HCT116 (cell line): ENCODE measurements around the gene CT45A1. TPM values are rescaled to one million over a fixed set of nuclear protein-coding genes. Genes with fewer than 3 reads are reported as not detected.

Experiments used
- ATAC-seq: fragments of 200-7000 bp; cut with Tn5 transposase; 2 replicates; pipeline ENCODE4 v1.9.1; 2020; ENCODE audit warnings: mild to moderate bottlenecking, moderate library complexity
- BruUV-seq: library from RNA; stranded (reverse); fragments of 400-500 nt; replicated peaks from 2 replicates; lab custom pipeline; 2021; lab: Mats Ljungman, UMichigan
- CTCF ChIA-PET: fragments of 300-600 bp; sonication (Branson Sonifier 250); formaldehyde crosslinking; loops from one replicate; lab custom pipeline; 2021; ENCODE audit warnings: antibody characterized with exemption; lab: Charles Lee
- POLR2A ChIA-PET: fragments of 300-600, 350-600 bp; sonication (Branson Sonifier 250); formaldehyde crosslinking; loops from one replicate; lab custom pipeline; 2021; ENCODE audit warnings: antibody characterized with exemption; lab: Charles Lee
- RAD21 ChIA-PET, 2 experiments: fragments of 300-600 bp; sonication (Branson Sonifier 250); formaldehyde crosslinking; loops; one replicate each; lab custom pipeline; 2023; ENCODE audit warnings: low total read pairs in 2 of 2; ENCODE audit not compliant: uncharacterized antibody in 2 of 2, unreplicated experiment in 2 of 2, low non-redundant PET in 1 of 2; lab: Charles Lee
- DNase-seq: peaks from one replicate; pipeline ENCODE4 v3.0.0-alpha.2; 2010; ENCODE audit warnings: low read depth, low spot score
- H2AFZ ChIP-seq: fragments of 200-600 bp; shearing (Covaris generic), sonication (generic); 2 replicates; pipeline ENCODE4 v1.6.1; 2017; ENCODE audit warnings: low read depth, mixed run types, mixed read lengths, antibody characterized with exemption, low read length; ENCODE audit not compliant: poor library complexity, severe bottlenecking
- H3K27ac ChIP-seq: 2 replicates; pipeline ENCODE4 v1.5.1; 2012; ENCODE audit warnings: low read depth, low read length
- H3K27me3 ChIP-seq: fragments of 200-600 bp; sonication (generic); 2 replicates; pipeline ENCODE4 v1.6.1; 2016; ENCODE audit warnings: mixed run types, low read length, mixed read lengths; ENCODE audit not compliant: insufficient read depth
- H3K36me3 ChIP-seq, 2 experiments: fragments of 200-500 bp in 1 of 2; fragments of 200-600 bp in 1 of 2; sonication (Bioruptor generic) in 1 of 2; sonication (generic) in 1 of 2; 2 replicates each; pipeline versions ENCODE4 v1.5.1 to v1.6.1; 2014 to 2016; ENCODE audit warnings: low read length in 2 of 2, inconsistent platforms in 1 of 2, mixed read lengths in 1 of 2, mixed run types in 1 of 2; ENCODE audit not compliant: insufficient read depth in 2 of 2, control insufficient read depth in 1 of 2
- H3K4me1 ChIP-seq, 2 experiments: fragments of 200-600 bp in 1 of 2; sonication (generic) in 1 of 2; 2 replicates each; pipeline versions ENCODE4 v1.5.1 to v1.6.1; 2012 to 2017; ENCODE audit warnings: low read length in 2 of 2, inconsistent platforms in 1 of 2, mild to moderate bottlenecking in 1 of 2, mixed read lengths in 1 of 2, mixed run types in 1 of 2, moderate library complexity in 1 of 2; ENCODE audit not compliant: insufficient read depth in 2 of 2, control insufficient read depth in 1 of 2
- H3K4me2 ChIP-seq: fragments of 200-600 bp; sonication (generic); 2 replicates; pipeline ENCODE4 v1.6.1; 2017; ENCODE audit warnings: mixed run types, low read length, mixed read lengths
- H3K4me3 ChIP-seq, 2 experiments: fragments of 200-600 bp in 1 of 2; sonication (generic) in 1 of 2; replicated peaks in 1 of 2; 2 replicates each; pipeline ENCODE4 v1.5.1; 2011 to 2016; ENCODE audit warnings: low read length in 2 of 2, control low read depth in 1 of 2, low read depth in 1 of 2, mild to moderate bottlenecking in 1 of 2, mixed read lengths in 1 of 2, mixed run types in 1 of 2
- H3K79me2 ChIP-seq: fragments of 200-600 bp; sonication (generic); 2 replicates; pipeline ENCODE4 v1.6.1; 2017; ENCODE audit warnings: mild to moderate bottlenecking, mixed run types, low read length, moderate library complexity, mixed read lengths; ENCODE audit not compliant: insufficient read depth
- H3K9ac ChIP-seq: fragments of 200-600 bp; sonication (generic); 2 replicates; pipeline ENCODE4 v1.6.1; 2016; ENCODE audit warnings: low read length, mixed read lengths
- H3K9me2 ChIP-seq: fragments of 200-600 bp; sonication (generic), shearing (Covaris generic); 2 replicates; pipeline ENCODE4 v1.6.1; 2017; ENCODE audit warnings: mixed run types, mild to moderate bottlenecking, moderate library complexity; ENCODE audit not compliant: insufficient read depth
- H3K9me3 ChIP-seq, 2 experiments: fragments of 200-500 bp in 1 of 2; fragments of 200-600 bp in 1 of 2; sonication (Bioruptor generic) in 1 of 2; sonication (generic) in 1 of 2; 2 replicates each; pipeline ENCODE4 v1.6.1; 2014 to 2017; ENCODE audit warnings: low read length in 2 of 2, mixed read lengths in 2 of 2, inconsistent platforms in 1 of 2, low read depth in 1 of 2, mild to moderate bottlenecking in 1 of 2, mixed run types in 1 of 2, moderate library complexity in 1 of 2; ENCODE audit not compliant: control insufficient read depth in 1 of 2, insufficient read depth in 1 of 2
- H4K20me1 ChIP-seq: fragments of 200-600 bp; sonication (generic), shearing (Covaris generic); 2 replicates; pipeline ENCODE4 v1.6.1; 2017; ENCODE audit warnings: mixed run types, mild to moderate bottlenecking, moderate library complexity; ENCODE audit not compliant: insufficient read depth
- CEBPB ChIP-seq: IDR thresholded peaks from 2 replicates; pipeline ENCODE4 v1.6.1; 2012; ENCODE audit warnings: low read depth
- EGR1 ChIP-seq: IDR thresholded peaks from 2 replicates; pipeline ENCODE4 v1.6.1; 2012; ENCODE audit warnings: low read depth
- ELF1 ChIP-seq: IDR thresholded peaks from 2 replicates; pipeline ENCODE4 v1.6.1; 2012; ENCODE audit warnings: low read depth, borderline replicate concordance
- EZH2 ChIP-seq: fragments of 200-600 bp; sonication (generic); IDR thresholded peaks from 2 replicates; pipeline ENCODE4 v1.6.1; 2017; ENCODE audit warnings: antibody characterized with exemption, mixed run types
- JUND ChIP-seq: IDR thresholded peaks from 2 replicates; pipeline ENCODE4 v1.6.1; 2012
- POLR2AphosphoS5 ChIP-seq: IDR thresholded peaks from 2 replicates; pipeline ENCODE4 v1.6.1; 2011; ENCODE audit warnings: mild to moderate bottlenecking, low read depth, low read length, moderate library complexity
- RAD21 ChIP-seq: IDR thresholded peaks from 2 replicates; pipeline ENCODE4 v1.6.1; 2012; ENCODE audit warnings: low read depth, mild to moderate bottlenecking
- SIN3A ChIP-seq: IDR thresholded peaks from 2 replicates; pipeline ENCODE4 v1.6.1; 2012; ENCODE audit warnings: low read depth
- SP1 ChIP-seq: IDR thresholded peaks from 2 replicates; pipeline ENCODE4 v1.6.1; 2012; ENCODE audit warnings: low read depth
- SRF ChIP-seq: IDR thresholded peaks from 2 replicates; pipeline ENCODE4 v1.6.1; 2012; ENCODE audit warnings: low read depth
- TCF7L2 ChIP-seq: IDR thresholded peaks from 2 replicates; pipeline ENCODE4 v1.7.0; 2011; ENCODE audit warnings: borderline replicate concordance, inconsistent platforms; ENCODE audit not compliant: insufficient read depth, insufficient read length; ENCODE audit errors: extremely low read depth
- YY1 ChIP-seq: IDR thresholded peaks from 2 replicates; pipeline ENCODE4 v1.6.1; 2011; ENCODE audit warnings: low read length, low read depth, moderate library complexity, mild to moderate bottlenecking; ENCODE audit not compliant: insufficient replicate concordance; ENCODE audit errors: extremely low read depth
- ZNF274 ChIP-seq: fragments of 200-500 bp; sonication (Bioruptor generic); IDR thresholded peaks from 2 replicates; pipeline ENCODE4 v1.6.1; 2014; ENCODE audit warnings: mild to moderate bottlenecking, low read depth, low read length, inconsistent platforms
- intact Hi-C: fragments of 100-400 bp; cut with micrococcal nuclease; formaldehyde crosslinking; loops from 2 replicates; pipeline ENCODE4 v1.10.0; 2022
- total RNA-seq: library from RNA; stranded (reverse); gene quantifications from one replicate; pipeline ENCODE4 v1.2.1, GENCODE V29; 2021; ENCODE audit not compliant: unreplicated experiment
- TF ChIP-seq, protein P1 (sequence below), 3 experiments: fragments of 200-600 bp in 1 of 3; sonication (generic) in 1 of 3; IDR thresholded peaks in 2 of 3; conservative IDR thresholded peaks in 1 of 3; 2 replicates each; pipeline ENCODE4 v1.5.1; 2012 to 2017; ENCODE audit warnings: low read depth in 2 of 3, low read length in 2 of 3, antibody characterized with exemption in 1 of 3, borderline replicate concordance in 1 of 3, control low read depth in 1 of 3, mild to moderate bottlenecking in 1 of 3, mixed read lengths in 1 of 3, mixed run types in 1 of 3, moderate library complexity in 1 of 3; ENCODE audit not compliant: insufficient read depth in 1 of 3
- TF ChIP-seq, protein P2 (sequence below): IDR thresholded peaks from 2 replicates; pipeline ENCODE4 v1.6.1; 2012; ENCODE audit warnings: low read depth
- TF ChIP-seq, protein P3 (sequence below): IDR thresholded peaks from 2 replicates; pipeline ENCODE4 v1.6.1; 2012

The CT45A1 gene
- total RNA-seq, 1 experiment from 2014 or later, result not detected

DNA sequence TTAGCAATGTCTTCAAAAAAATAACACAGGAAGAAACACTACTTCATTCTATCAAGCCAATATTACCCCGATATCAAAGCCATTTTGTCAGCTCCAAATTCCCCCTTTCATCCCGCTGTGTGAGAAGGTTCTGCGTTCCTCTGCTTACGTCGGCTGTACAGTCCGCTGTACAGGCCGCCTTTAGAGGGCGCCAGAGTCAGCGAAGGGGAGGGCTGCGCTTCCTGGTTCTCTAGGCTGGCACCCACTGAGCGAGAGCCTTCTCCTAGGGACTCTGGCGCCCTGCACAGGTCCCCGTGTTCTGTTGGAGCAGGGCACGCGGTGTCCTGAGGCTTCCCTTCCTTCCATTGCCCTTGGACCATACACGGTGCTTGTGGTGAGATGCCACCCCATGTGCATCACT, 25.3 kb upstream of the CT45A1 start:
- H3K9ac ChIP-seq, result no peak overlapping the region
- H3K4me2 ChIP-seq, result peak overlapping the region; percentile 32; the same call in 1 of the 2 replicates
- H3K4me3 ChIP-seq, result no peak overlapping the region
- intact Hi-C loops, result no loop called here
- H3K9me2 ChIP-seq, result no peaks in the 10 kb centered on the region
- no peak overlapping the region for H3K27ac ChIP-seq
- TF ChIP-seq YY1 (no peak), SIN3A (no peak), SRF (no peak), CEBPB (no peak), EZH2 (no peak), ZNF274 (no peak), POLR2AphosphoS5 (no peak), SP1 (no peak), EGR1 (no peak), JUND (no peak), RAD21 (0 out of 2 replicates have a peak, but pooled peaks have one; percentile 20), ELF1 (peak; percentile 59), TCF7L2 (no peak)
- TF ChIP-seq, protein P1, sequence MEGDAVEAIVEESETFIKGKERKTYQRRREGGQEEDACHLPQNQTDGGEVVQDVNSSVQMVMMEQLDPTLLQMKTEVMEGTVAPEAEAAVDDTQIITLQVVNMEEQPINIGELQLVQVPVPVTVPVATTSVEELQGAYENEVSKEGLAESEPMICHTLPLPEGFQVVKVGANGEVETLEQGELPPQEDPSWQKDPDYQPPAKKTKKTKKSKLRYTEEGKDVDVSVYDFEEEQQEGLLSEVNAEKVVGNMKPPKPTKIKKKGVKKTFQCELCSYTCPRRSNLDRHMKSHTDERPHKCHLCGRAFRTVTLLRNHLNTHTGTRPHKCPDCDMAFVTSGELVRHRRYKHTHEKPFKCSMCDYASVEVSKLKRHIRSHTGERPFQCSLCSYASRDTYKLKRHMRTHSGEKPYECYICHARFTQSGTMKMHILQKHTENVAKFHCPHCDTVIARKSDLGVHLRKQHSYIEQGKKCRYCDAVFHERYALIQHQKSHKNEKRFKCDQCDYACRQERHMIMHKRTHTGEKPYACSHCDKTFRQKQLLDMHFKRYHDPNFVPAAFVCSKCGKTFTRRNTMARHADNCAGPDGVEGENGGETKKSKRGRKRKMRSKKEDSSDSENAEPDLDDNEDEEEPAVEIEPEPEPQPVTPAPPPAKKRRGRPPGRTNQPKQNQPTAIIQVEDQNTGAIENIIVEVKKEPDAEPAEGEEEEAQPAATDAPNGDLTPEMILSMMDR (IDR thresholded peaks at IDR 0.05 in 2 of 3, conservative IDR thresholded peaks at IDR 0.05 in 1 of 3; ENCODE audit: borderline replicate concordance in 1 of 3, insufficient read depth in 1 of 3, low read depth in 2 of 3, low read length in 2 of 3), result peak; percentile 34 to 71 (median 53); a peak in 5 of 6 replicates
- TF ChIP-seq, protein P2, sequence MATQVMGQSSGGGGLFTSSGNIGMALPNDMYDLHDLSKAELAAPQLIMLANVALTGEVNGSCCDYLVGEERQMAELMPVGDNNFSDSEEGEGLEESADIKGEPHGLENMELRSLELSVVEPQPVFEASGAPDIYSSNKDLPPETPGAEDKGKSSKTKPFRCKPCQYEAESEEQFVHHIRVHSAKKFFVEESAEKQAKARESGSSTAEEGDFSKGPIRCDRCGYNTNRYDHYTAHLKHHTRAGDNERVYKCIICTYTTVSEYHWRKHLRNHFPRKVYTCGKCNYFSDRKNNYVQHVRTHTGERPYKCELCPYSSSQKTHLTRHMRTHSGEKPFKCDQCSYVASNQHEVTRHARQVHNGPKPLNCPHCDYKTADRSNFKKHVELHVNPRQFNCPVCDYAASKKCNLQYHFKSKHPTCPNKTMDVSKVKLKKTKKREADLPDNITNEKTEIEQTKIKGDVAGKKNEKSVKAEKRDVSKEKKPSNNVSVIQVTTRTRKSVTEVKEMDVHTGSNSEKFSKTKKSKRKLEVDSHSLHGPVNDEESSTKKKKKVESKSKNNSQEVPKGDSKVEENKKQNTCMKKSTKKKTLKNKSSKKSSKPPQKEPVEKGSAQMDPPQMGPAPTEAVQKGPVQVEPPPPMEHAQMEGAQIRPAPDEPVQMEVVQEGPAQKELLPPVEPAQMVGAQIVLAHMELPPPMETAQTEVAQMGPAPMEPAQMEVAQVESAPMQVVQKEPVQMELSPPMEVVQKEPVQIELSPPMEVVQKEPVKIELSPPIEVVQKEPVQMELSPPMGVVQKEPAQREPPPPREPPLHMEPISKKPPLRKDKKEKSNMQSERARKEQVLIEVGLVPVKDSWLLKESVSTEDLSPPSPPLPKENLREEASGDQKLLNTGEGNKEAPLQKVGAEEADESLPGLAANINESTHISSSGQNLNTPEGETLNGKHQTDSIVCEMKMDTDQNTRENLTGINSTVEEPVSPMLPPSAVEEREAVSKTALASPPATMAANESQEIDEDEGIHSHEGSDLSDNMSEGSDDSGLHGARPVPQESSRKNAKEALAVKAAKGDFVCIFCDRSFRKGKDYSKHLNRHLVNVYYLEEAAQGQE, result no peak
- TF ChIP-seq, protein P3, sequence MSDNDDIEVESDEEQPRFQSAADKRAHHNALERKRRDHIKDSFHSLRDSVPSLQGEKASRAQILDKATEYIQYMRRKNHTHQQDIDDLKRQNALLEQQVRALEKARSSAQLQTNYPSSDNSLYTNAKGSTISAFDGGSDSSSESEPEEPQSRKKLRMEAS, result no peak
- no peaks in the 10 kb centered on the region for H3K79me2 ChIP-seq
- no peaks in the 10 kb centered on the region for H3K4me1 ChIP-seq
- peak; percentile 18 for DNase-seq
- peak overlapping the region; percentile 35 for H2AFZ ChIP-seq
- H3K36me3 ChIP-seq, result no peaks in the 10 kb centered on the region
- ChIA-PET CTCF (interaction anchor here (1.0 kb wide), 2 partner anchors 8 to 13 kb away, joined by 3 read pairs; no protein-coding TSS in a partner anchor), RAD21 (no interaction called here), POLR2A (no interaction called here)
- peak; percentile 93 for ATAC-seq
- H4K20me1 ChIP-seq, result no peaks in the 10 kb centered on the region
- no peaks in the 10 kb centered on the region for H3K9me3 ChIP-seq
- no TSS peak for BruUV-seq
- H3K27me3 ChIP-seq, result no peaks in the 10 kb centered on the region
